Brain microvascular endothelial cell (primary cell): ENCODE measurements around the gene FAM229A.

Experiments
- DNase-seq: peaks from one replicate; pipeline ENCODE4 v3.0.0-alpha.2; 2020
- H3K27ac ChIP-seq: fragments of 250-450 bp; sonication (Bioruptor Pico); 2 replicates; pipeline ENCODE4 v1.5.1; 2020; ENCODE audit warnings: mild to moderate bottlenecking, moderate library complexity
- H3K27me3 ChIP-seq: fragments of 250-450 bp; sonication (Bioruptor Pico); replicated peaks from 2 replicates; pipeline ENCODE4 v1.5.1; 2020; ENCODE audit warnings: mild to moderate bottlenecking
- H3K36me3 ChIP-seq: fragments of 250-450 bp; sonication (Bioruptor Pico); replicated peaks from 2 replicates; pipeline ENCODE4 v1.5.1; 2020; ENCODE audit warnings: mild to moderate bottlenecking
- H3K4me3 ChIP-seq: 2 replicates; pipeline ENCODE4 v1.5.1; 2011; ENCODE audit warnings: low read depth, mild to moderate bottlenecking, control low read depth, low read length, moderate library complexity
- CTCF ChIP-seq: IDR thresholded peaks from 2 replicates; pipeline ENCODE4 v1.5.1; 2011; ENCODE audit warnings: low read depth, mild to moderate bottlenecking, moderate library complexity, low read length, control low read depth, inconsistent platforms; ENCODE audit errors: missing control alignments
- in situ Hi-C: cut with HindIII; loops from 2 replicates; pipeline ENCODE4 v1.10.0; 2017; ENCODE audit warnings: low sequenced_read_pairs, low pct_ligation_motif_present

The FAM229A gene

GRCh38 chr1:32329931-32330466, 32.3 kb downstream of the FAM229A start:
- in situ Hi-C loops, result no loop called here
- no peak for TF ChIP-seq CTCF
- no peak overlapping the region for H3K27ac ChIP-seq
- H3K36me3 ChIP-seq, result peaks cover 51% of the 10 kb centered on the region
- no peaks in the 10 kb centered on the region for H3K27me3 ChIP-seq
- no peak for DNase-seq
- no peak overlapping the region for H3K4me3 ChIP-seq

GRCh38 chr1:32327204-32327603, 35.1 kb downstream of the FAM229A start:
- peaks cover 31% of the 10 kb centered on the region for H3K36me3 ChIP-seq
- no peaks in the 10 kb centered on the region for H3K27me3 ChIP-seq
- no peak for TF ChIP-seq CTCF
- in situ Hi-C loops, result no loop called here
- H3K27ac ChIP-seq, result no peak overlapping the region
- no peak for DNase-seq
- no peak overlapping the region for H3K4me3 ChIP-seq

DNA sequence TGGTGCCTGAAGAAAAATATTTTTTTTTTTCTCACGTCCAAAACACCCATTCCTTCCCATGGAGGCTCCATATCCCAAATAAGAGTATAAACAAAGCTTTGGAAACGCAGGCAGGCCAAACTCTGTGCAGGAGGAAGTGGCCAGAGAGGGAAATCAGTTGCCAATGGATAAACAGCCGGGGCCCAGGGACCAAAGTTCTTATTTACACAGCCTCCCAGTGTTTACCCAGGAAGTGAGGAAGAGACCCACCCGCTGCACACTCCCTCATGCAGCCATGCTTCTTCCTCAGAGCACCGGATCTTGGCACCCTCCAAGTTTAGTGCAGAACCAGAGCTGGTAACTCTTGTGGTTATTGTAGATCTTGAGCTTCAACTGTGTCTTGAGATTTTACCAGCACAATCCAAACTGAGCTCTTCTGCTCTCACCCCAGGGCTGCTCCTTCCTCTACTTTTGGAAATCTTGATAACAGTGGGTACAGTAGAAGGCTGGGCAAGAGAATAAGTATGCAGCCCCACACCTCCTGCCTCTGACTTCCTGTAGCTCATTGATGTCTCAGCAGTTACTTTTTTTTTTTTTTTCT, 40.5 kb downstream of the FAM229A start:
- Histone ChIP-seq H3K4me3 (no peak overlapping the region), H3K36me3 (peaks cover 18% of the 10 kb centered on the region), H3K27me3 (no peaks in the 10 kb centered on the region), H3K27ac (no peak overlapping the region)
- no peak for DNase-seq
- no peak for TF ChIP-seq CTCF
- in situ Hi-C loops, result no loop called here

GRCh38 chr1:32318127-32318869, 44.0 kb downstream of the FAM229A start:
- peaks cover 15% of the 10 kb centered on the region for H3K36me3 ChIP-seq

DNA sequence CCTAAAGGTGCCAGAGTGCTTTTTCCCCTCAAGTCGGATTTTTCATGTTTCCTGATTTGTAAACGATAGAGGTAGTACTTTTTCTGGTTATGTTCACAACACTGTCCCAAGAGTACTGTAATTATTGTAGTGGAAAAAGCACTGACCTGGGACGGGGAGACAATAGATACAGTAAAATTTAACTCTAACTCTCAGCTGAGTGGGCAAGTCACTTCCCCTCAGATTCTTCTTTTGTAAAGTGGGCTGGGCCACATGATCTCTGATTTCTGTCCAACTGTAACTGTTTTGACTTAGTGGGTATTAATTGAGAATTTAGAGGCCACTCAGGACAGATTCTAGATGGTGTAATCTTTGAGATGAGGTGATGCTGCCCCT, 45.4 kb downstream of the FAM229A start:
- no peak overlapping the region for H3K4me3 ChIP-seq
- in situ Hi-C loops, result no loop called here
- DNase-seq, result no peak
- no peaks in the 10 kb centered on the region for H3K27me3 ChIP-seq
- H3K36me3 ChIP-seq, result peaks cover 15% of the 10 kb centered on the region
- no peak for TF ChIP-seq CTCF
- no peak overlapping the region for H3K27ac ChIP-seq

More at GRCh38 chr1:32318127-32318869, 44.0 kb downstream of the FAM229A start:
- Histone ChIP-seq H3K27ac (no peak overlapping the region), H3K4me3 (no peak overlapping the region), H3K27me3 (no peaks in the 10 kb centered on the region)
- in situ Hi-C loops, result no loop called here
- TF ChIP-seq CTCF, result no peak
- DNase-seq, result no peak
